B cell (primary cell): Measurements from ENCODE around the gene GPR61. TPM values are rescaled to one million over a fixed set of nuclear protein-coding genes. Genes with fewer than 3 reads are reported as not detected.

ENCODE experiments used
- ATAC-seq: fragments of 200-7000 bp; cut with Tn5 transposase; one replicate; pipeline ENCODE4 v1.10.0; 2021; ENCODE audit warnings: low read depth, mild to moderate bottlenecking, moderate number of reproducible peaks, moderate library complexity
- CTCF ChIA-PET: fragments of 350-600 bp; sonication (Branson Sonifier 250); formaldehyde crosslinking; loops from one replicate; lab custom pipeline; 2021; ENCODE audit warnings: antibody characterized with exemption, inconsistent platforms; lab: Charles Lee
- POLR2A ChIA-PET: fragments of 350-600 bp; sonication (Branson Sonifier 250); formaldehyde crosslinking; loops from one replicate; lab custom pipeline; 2021; ENCODE audit warnings: antibody characterized with exemption; lab: Charles Lee
- DNase-seq: peaks from one replicate; pipeline ENCODE4 v3.0.0; 2013
- H2AFZ ChIP-seq: 2 replicates; pipeline ENCODE4 v1.6.1; 2012; ENCODE audit warnings: mild to moderate bottlenecking, low read depth, low read length; ENCODE audit not compliant: insufficient read depth, poor library complexity, severe bottlenecking
- H3K27ac ChIP-seq, 2 donors: 1 replicate in 1 of 2; 2 replicates in 1 of 2; pipeline ENCODE4 v1.5.1; 2012 to 2013; ENCODE audit warnings: low read length in 2 of 2, mild to moderate bottlenecking in 2 of 2, moderate library complexity in 1 of 2
- H3K27me3 ChIP-seq, 4 experiments: fragments of 200-600 bp in 1 of 4; sonication (generic) in 1 of 4; replicated peaks in 1 of 4; 1 replicate in 2 of 4; 2 replicates in 2 of 4; pipeline versions ENCODE4 v1.6.1 to v1.7.0; 2013 to 2016; ENCODE audit warnings: low read length in 3 of 4, mild to moderate bottlenecking in 2 of 4, mixed read lengths in 1 of 4, moderate library complexity in 1 of 4; ENCODE audit not compliant: insufficient read depth in 4 of 4, control insufficient read depth in 3 of 4; ENCODE audit errors: control extremely low read depth in 1 of 4
- H3K36me3 ChIP-seq, 2 experiments: replicated peaks in 1 of 2; 1 replicate in 1 of 2; 2 replicates in 1 of 2; pipeline versions ENCODE4 v1.6.1 to v1.7.1; 2013; ENCODE audit warnings: low read length in 1 of 2; ENCODE audit not compliant: insufficient read depth in 2 of 2, control insufficient read depth in 1 of 2; ENCODE audit errors: control extremely low read depth in 1 of 2, extremely low read depth in 1 of 2
- H3K4me1 ChIP-seq, 2 donors: fragments of 200-600 bp in 1 of 2; sonication (generic) in 1 of 2; 1 replicate in 1 of 2; 2 replicates in 1 of 2; pipeline versions ENCODE4 v1.5.1 to v1.6.1; 2013 to 2017; ENCODE audit warnings: low read length in 2 of 2; ENCODE audit not compliant: control insufficient read depth in 2 of 2, insufficient read depth in 2 of 2
- H3K4me2 ChIP-seq: replicated peaks from 2 replicates; pipeline ENCODE3; 2012; ENCODE audit warnings: mild to moderate bottlenecking, low read depth, low read length; ENCODE audit not compliant: poor library complexity, severe bottlenecking
- H3K4me3 ChIP-seq, 5 experiments: fragments of 200-600 bp in 1 of 5; sonication (generic) in 1 of 5; 1 replicate in 3 of 5; 2 replicates in 2 of 5; pipeline versions ENCODE4 v1.5.1 to v1.7.0; 2011 to 2016; ENCODE audit warnings: low read length in 4 of 5, mild to moderate bottlenecking in 4 of 5, low read depth in 2 of 5, control low read depth in 1 of 5, moderate library complexity in 1 of 5; ENCODE audit not compliant: insufficient read depth in 1 of 5; ENCODE audit errors: control extremely low read depth in 1 of 5, extremely low read depth in 1 of 5
- H3K79me2 ChIP-seq: fragments of 200-600 bp; sonication (generic); one replicate; pipeline ENCODE4 v1.6.0; 2016; ENCODE audit warnings: low read length; ENCODE audit not compliant: control insufficient read depth, insufficient read depth
- H3K9ac ChIP-seq: fragments of 200-600 bp; sonication (generic); 2 replicates; pipeline ENCODE4 v1.6.1; 2017; ENCODE audit warnings: mild to moderate bottlenecking, low read length, moderate library complexity
- H3K9me3 ChIP-seq, 3 donors: one replicate each; pipeline versions ENCODE4 v1.6.1 to v1.7.1; 2013; ENCODE audit warnings: low read length in 2 of 3; ENCODE audit not compliant: control insufficient read depth in 2 of 3, insufficient read depth in 1 of 3; ENCODE audit errors: control extremely low read depth in 1 of 3
- H4K20me1 ChIP-seq: 2 replicates; pipeline ENCODE4 v1.6.0; 2012; ENCODE audit warnings: mild to moderate bottlenecking, low read length; ENCODE audit not compliant: insufficient read depth, control insufficient read depth, poor library complexity, severe bottlenecking
- H3K27ac Mint-ChIP-seq: one replicate; pipeline ENCODE4 v1.8.0; 2021; ENCODE audit warnings: mixed read lengths
- H3K27me3 Mint-ChIP-seq: one replicate; pipeline ENCODE4 v1.8.0; 2021; ENCODE audit warnings: mixed read lengths
- H3K4me1 Mint-ChIP-seq: one replicate; pipeline ENCODE4 v1.8.0; 2021; ENCODE audit warnings: mixed read lengths
- H3K4me3 Mint-ChIP-seq: one replicate; pipeline ENCODE4 v1.8.0; 2021; ENCODE audit warnings: mixed read lengths
- H3K9me3 Mint-ChIP-seq: one replicate; pipeline ENCODE4 v1.8.0; 2022; ENCODE audit warnings: mixed read lengths; ENCODE audit not compliant: insufficient read depth
- EZH2 ChIP-seq: IDR thresholded peaks from 2 replicates; pipeline ENCODE4 v1.6.1; 2012; ENCODE audit warnings: borderline replicate concordance, low read depth, mild to moderate bottlenecking, moderate library complexity, low read length; ENCODE audit not compliant: insufficient read depth, poor library complexity, severe bottlenecking
- WGBS: methylation state at CpG from one replicate; pipeline ENCODE4 v1.1.5; 2013; ENCODE audit warnings: missing lambda C conversion rate; ENCODE audit not compliant: insufficient coverage; 5-methylcytosine and 5-hydroxymethylcytosine counted together
- intact Hi-C: fragments of 100-400 bp; cut with micrococcal nuclease; formaldehyde crosslinking; loops from one replicate; pipeline ENCODE4 v1.10.0; 2022
- polyA plus RNA-seq: library from polyadenylated mRNA; depleted of rRNA; stranded (reverse); fragments of >200 nt; gene quantifications from 2 replicates; pipeline ENCODE4 v1.2.3, GENCODE V29; 2012
- total RNA-seq, 2 donors: library from RNA; stranded (reverse); fragments of 120-200 nt in 1 of 2; gene quantifications; 1 replicate in 1 of 2; 2 replicates in 1 of 2; pipeline versions ENCODE4 v1.2.3 to v1.2.4, GENCODE V29; 2013 to 2022
- TF ChIP-seq, protein P1 (sequence below): fragments of 200-600 bp; IDR thresholded peaks from one replicate; pipeline ENCODE4 v1.8.0; 2022; ENCODE audit warnings: antibody characterized with exemption, mild to moderate bottlenecking

Gene GPR61
- total and polyA plus RNA-seq, 2 donors (not counting 1 experiment from before 2014, with no cell fraction given) = not detected

- ChIA-PET CTCF (interaction anchor here (0.9 to 21.6 kb wide), 5 partner anchors 8 to 238 kb away, joined by 3 to 926 read pairs (median 7); partner anchors contain the start of genes AMIGO1, ATXN7L2 and CYB561D1), POLR2A (interaction anchor here (0.7 kb wide), 1 partner anchor 16 kb away, joined by 3 read pairs; no protein-coding TSS in a partner anchor)
- H3K4me1 ChIP-seq = no peaks in the 10 kb centered on the region
- H3K79me2 ChIP-seq = no peaks in the 10 kb centered on the region
- ATAC-seq (no peak), DNase-seq (no peak)
- H3K9me3 Mint-ChIP-seq = no peaks in the 10 kb centered on the region
- intact Hi-C loops = no loop called here
- H3K9me3 ChIP-seq = no peaks in the 10 kb centered on the region
- no peaks in the 10 kb centered on the region for H3K36me3 ChIP-seq
- TF ChIP-seq, protein P1, sequence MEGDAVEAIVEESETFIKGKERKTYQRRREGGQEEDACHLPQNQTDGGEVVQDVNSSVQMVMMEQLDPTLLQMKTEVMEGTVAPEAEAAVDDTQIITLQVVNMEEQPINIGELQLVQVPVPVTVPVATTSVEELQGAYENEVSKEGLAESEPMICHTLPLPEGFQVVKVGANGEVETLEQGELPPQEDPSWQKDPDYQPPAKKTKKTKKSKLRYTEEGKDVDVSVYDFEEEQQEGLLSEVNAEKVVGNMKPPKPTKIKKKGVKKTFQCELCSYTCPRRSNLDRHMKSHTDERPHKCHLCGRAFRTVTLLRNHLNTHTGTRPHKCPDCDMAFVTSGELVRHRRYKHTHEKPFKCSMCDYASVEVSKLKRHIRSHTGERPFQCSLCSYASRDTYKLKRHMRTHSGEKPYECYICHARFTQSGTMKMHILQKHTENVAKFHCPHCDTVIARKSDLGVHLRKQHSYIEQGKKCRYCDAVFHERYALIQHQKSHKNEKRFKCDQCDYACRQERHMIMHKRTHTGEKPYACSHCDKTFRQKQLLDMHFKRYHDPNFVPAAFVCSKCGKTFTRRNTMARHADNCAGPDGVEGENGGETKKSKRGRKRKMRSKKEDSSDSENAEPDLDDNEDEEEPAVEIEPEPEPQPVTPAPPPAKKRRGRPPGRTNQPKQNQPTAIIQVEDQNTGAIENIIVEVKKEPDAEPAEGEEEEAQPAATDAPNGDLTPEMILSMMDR = no peak
- no peak for TF ChIP-seq EZH2
- H3K4me2 ChIP-seq = no peak overlapping the region
- H3K4me3 ChIP-seq = no peak overlapping the region
- H3K27me3 ChIP-seq = no peaks in the 10 kb centered on the region
- no peaks in the 10 kb centered on the region for H3K4me1 Mint-ChIP-seq
- H3K27me3 Mint-ChIP-seq = peaks cover 3% of the 10 kb centered on the region
- H3K9ac ChIP-seq = no peak overlapping the region
- 100% methylated on average over 7 of the region's 9 CpGs for WGBS
- no peaks in the 10 kb centered on the region for H4K20me1 ChIP-seq
- H3K4me3 Mint-ChIP-seq = no peak overlapping the region
- H3K27ac ChIP-seq = no peak overlapping the region
- no peak overlapping the region for H3K27ac Mint-ChIP-seq
- H2AFZ ChIP-seq = no peak overlapping the region
These were observed 681 bp upstream of the GPR61 start for GRCh38 chr1:109538827-109539555.

GRCh38 chr1:109541102-109541501, 1.4 kb downstream of the GPR61 start:
- no peaks in the 10 kb centered on the region for H3K36me3 ChIP-seq
- Mint-ChIP-seq H3K27ac (no peak overlapping the region), H3K4me1 (peaks cover under 1% of the 10 kb centered on the region), H3K9me3 (no peaks in the 10 kb centered on the region), H3K27me3 (peaks cover 3% of the 10 kb centered on the region), H3K4me3 (no peak overlapping the region)
- H3K4me3 ChIP-seq = no peak overlapping the region
- H3K4me2 ChIP-seq = no peak overlapping the region
- TF ChIP-seq, protein P1 = no peak
- TF ChIP-seq EZH2 = no peak
- H3K9me3 ChIP-seq = no peaks in the 10 kb centered on the region
- DNase-seq = no peak
- H2AFZ ChIP-seq = no peak overlapping the region
- H3K9ac ChIP-seq = no peak overlapping the region
- no peaks in the 10 kb centered on the region for H3K4me1 ChIP-seq
- ChIA-PET POLR2A (no interaction called here), CTCF (interaction anchor here (0.9 to 21.6 kb wide), 8 partner anchors 9 to 443 kb away, joined by 3 to 926 read pairs (median 5); partner anchors contain the start of genes AHCYL1, AMIGO1, ATXN7L2 and CYB561D1)
- no peaks in the 10 kb centered on the region for H4K20me1 ChIP-seq
- H3K79me2 ChIP-seq = no peaks in the 10 kb centered on the region
- intact Hi-C loops = no loop called here
- 100% methylated on average over 1 of the region's 3 CpGs for WGBS
- no peak for ATAC-seq
- no peak overlapping the region for H3K27ac ChIP-seq
- no peaks in the 10 kb centered on the region for H3K27me3 ChIP-seq
